Measurements from ENCODE around the gene FAM98B. TPM values are rescaled to one million over a fixed set of nuclear protein-coding genes. Genes with fewer than 3 reads are reported as not detected.
A peak's percentile ranks its signal among the peaks of the same experiment; 100 is the strongest.

Gene FAM98B
- total and polyA plus RNA-seq, 9 of the 15 experiments (the other 6 are each of a cell fraction or from before 2014, with no cell fraction given) = 3.1 to 42.0 (median 9.4) TPM

- TF ChIP-seq ZNF655 (CRISPR knock-in tag; IDR thresholded peaks at IDR 0.05) (no peak), HEY1 (CRISPR knock-in tag; IDR thresholded peaks at IDR 0.05; ENCODE audit: borderline replicate concordance) (no peak), ZNF41 (CRISPR knock-in tag; conservative IDR thresholded peaks at IDR 0.05) (no peak; the same call in 1 of the 2 replicates), MEF2D (tag; conservative IDR thresholded peaks at IDR 0.05; ENCODE audit: low read depth) (no peak), HMG20B (CRISPR knock-in tag; IDR thresholded peaks at IDR 0.05) (no peak), RBM14 (IDR thresholded peaks at IDR 0.05; ENCODE audit: borderline replicate concordance, insufficient read depth, low read depth, low read length) (no peak), KLF1 (tag; IDR thresholded peaks at IDR 0.05) (no peak), KAT7 (CRISPR knock-in tag; IDR thresholded peaks at IDR 0.05; ENCODE audit: borderline replicate concordance) (no peak), FUS (optimal IDR thresholded peaks at IDR 0.05; ENCODE audit: low read depth, low read length) (no peak), TCF15 (CRISPR knock-in tag; IDR thresholded peaks at IDR 0.05) (peak; percentile 38; the same call in 1 of the 2 replicates), YY1 (IDR thresholded peaks at IDR 0.05; ENCODE audit: borderline replicate concordance in 1 of 3, control insufficient read depth in 1 of 3, extremely low read depth in 1 of 3, insufficient read depth in 3 of 3, insufficient read length in 1 of 3, insufficient replicate concordance in 2 of 3, low read depth in 1 of 3, low read length in 2 of 3) (peak; percentile 21 to 87 (median 72)), E2F1 (CRISPR knock-in tag; IDR thresholded peaks at IDR 0.05) (no peak), SREBF1 (IDR thresholded peaks at IDR 0.05; ENCODE audit: borderline replicate concordance, low read depth, low read length) (no peak), RB1 (IDR thresholded peaks at IDR 0.05; ENCODE audit: low read depth) (peak; percentile 90), SRF (CRISPR knock-in tag; IDR thresholded peaks at IDR 0.05) (0 out of 4 replicates have a peak, but pooled peaks of 1 of the 2 experiments have one; percentile 38), RBFOX2 (IDR thresholded peaks at IDR 0.05; ENCODE audit: low read depth, low read length) (peak; percentile 95), PYGO2 (tag; IDR thresholded peaks at IDR 0.05) (peak; percentile 66; the same call in 1 of the 2 replicates), ZBTB8A (IDR thresholded peaks at IDR 0.05; ENCODE audit: partially characterized antibody) (no peak), TRIM24 (IDR thresholded peaks at IDR 0.05) (peak in 1 of 2 experiments; percentile 98; a peak in 2 of 4 replicates), CHD2 (IDR thresholded peaks at IDR 0.05; ENCODE audit: low read depth, low read length) (no peak), HNRNPUL1 (IDR thresholded peaks at IDR 0.05; ENCODE audit: low read length) (no peak), THAP7 (CRISPR knock-in tag; IDR thresholded peaks at IDR 0.05) (0 out of 2 replicates have a peak, but pooled peaks have one; percentile 58), THRA (IDR thresholded peaks at IDR 0.05) (no peak)
Measured at GRCh38 chr15:38453971-38454695, at the start of gene FAM98B (continued).
